OCI-LY7 (cell line): ENCODE results near the gene SPRED2. TPM values are rescaled to one million over a fixed set of nuclear protein-coding genes. Genes with fewer than 3 reads are reported as not detected.

ENCODE experiments used
- BruUV-seq: library from RNA; stranded (reverse); fragments of 400-500 nt; replicated peaks from 2 replicates; lab custom pipeline; 2021; lab: Mats Ljungman, UMichigan
- CTCF ChIA-PET: fragments of 300-600 bp; sonication (Branson Sonifier 250); formaldehyde crosslinking; loops from one replicate; lab custom pipeline; 2022; ENCODE audit warnings: antibody characterized with exemption; ENCODE audit not compliant: unreplicated experiment; lab: Charles Lee
- POLR2A ChIA-PET: fragments of 300-600 bp; sonication (Branson Sonifier 250); formaldehyde crosslinking; loops from one replicate; lab custom pipeline; 2022; ENCODE audit warnings: antibody characterized with exemption; lab: Charles Lee
- DNase-seq: peaks from one replicate; pipeline ENCODE4 v3.0.0-alpha.2; 2015; ENCODE audit warnings: low spot score
- H2AFZ ChIP-seq: fragments of 200-600 bp; sonication (generic), shearing (Covaris generic); 2 replicates; pipeline ENCODE4 v1.6.1; 2014; ENCODE audit warnings: mild to moderate bottlenecking, antibody characterized with exemption, low read length, moderate library complexity
- H3K27ac ChIP-seq: fragments of 200-600 bp; sonication (generic); 2 replicates; pipeline ENCODE4 v1.5.1; 2014; ENCODE audit warnings: mixed run types, low read depth, mild to moderate bottlenecking, moderate library complexity, low read length, inconsistent platforms; ENCODE audit not compliant: poor library complexity, severe bottlenecking
- H3K36me3 ChIP-seq: fragments of 200-600 bp; sonication (generic); 2 replicates; pipeline ENCODE4 v1.6.1; 2014; ENCODE audit warnings: mild to moderate bottlenecking, antibody characterized with exemption, low read length, moderate library complexity, mixed read lengths; ENCODE audit not compliant: insufficient read depth
- H3K4me1 ChIP-seq: fragments of 200-600 bp; sonication (generic); 2 replicates; pipeline ENCODE4 v1.5.1; 2014; ENCODE audit warnings: mild to moderate bottlenecking, low read length; ENCODE audit not compliant: insufficient read depth, poor library complexity, severe bottlenecking
- H3K4me2 ChIP-seq: fragments of 200-600 bp; sonication (generic); 2 replicates; pipeline ENCODE4 v1.6.1; 2014; ENCODE audit warnings: mild to moderate bottlenecking, low read length
- H3K4me3 ChIP-seq: fragments of 200-600 bp; sonication (generic); 2 replicates; pipeline ENCODE4 v1.5.1; 2014; ENCODE audit warnings: mild to moderate bottlenecking, low read depth, low read length; ENCODE audit not compliant: poor library complexity, severe bottlenecking
- H3K79me2 ChIP-seq: fragments of 200-600 bp; sonication (generic); 2 replicates; pipeline ENCODE4 v1.6.1; 2016; ENCODE audit warnings: low read depth, mild to moderate bottlenecking, low read length, moderate library complexity, mixed read lengths; ENCODE audit not compliant: insufficient read depth
- H3K9me2 ChIP-seq: fragments of 200-600 bp; sonication (generic); 2 replicates; pipeline ENCODE4 v1.6.1; 2016; ENCODE audit warnings: mild to moderate bottlenecking, low read length, mixed read lengths; ENCODE audit not compliant: insufficient read depth
- H3K9me3 ChIP-seq: fragments of 200-600 bp; sonication (generic); 2 replicates; pipeline ENCODE4 v1.6.1; 2014; ENCODE audit warnings: mild to moderate bottlenecking, mixed run types, low read length, mixed read lengths
- H4K20me1 ChIP-seq: fragments of 200-600 bp; sonication (generic); 2 replicates; pipeline ENCODE4 v1.6.1; 2014; ENCODE audit warnings: mild to moderate bottlenecking, antibody characterized with exemption, low read length, moderate library complexity, mixed read lengths; ENCODE audit not compliant: insufficient read depth
- CTCF ChIP-seq: fragments of 200-600 bp; sonication (generic); conservative IDR thresholded peaks from 2 replicates; pipeline ENCODE4 v1.5.1; 2014; ENCODE audit warnings: mild to moderate bottlenecking, antibody characterized with exemption, low read length, moderate library complexity, mixed read lengths
- EZH2phosphoT487 ChIP-seq: fragments of 200-600 bp; sonication (generic); IDR thresholded peaks from 2 replicates; pipeline ENCODE4 v1.6.1; 2018; ENCODE audit warnings: low read depth, borderline replicate concordance, mild to moderate bottlenecking, mixed run types, antibody characterized with exemption, low read length, moderate library complexity, mixed read lengths
- intact Hi-C: fragments of 100-400 bp; cut with micrococcal nuclease; formaldehyde crosslinking; loops from one replicate; pipeline ENCODE4 v1.10.0; 2022; ENCODE audit not compliant: unreplicated experiment
- total RNA-seq, 2 experiments: library from RNA; depleted of rRNA in 1 of 2; stranded (reverse); fragments of >200 nt in 1 of 2; shearing (Covaris generic) in 1 of 2; gene quantifications; 2 replicates each; pipeline ENCODE4 v1.2.3, GENCODE V29; 2014 to 2022

SPRED2 gene
- total RNA-seq, 2 experiments from 2014 or later = 8.0 to 49.1 TPM

GRCh38 chr2:65389476-65389875 is 42.9 kb downstream of the SPRED2 start:
- peak overlapping the region; percentile 93 for H3K4me2 ChIP-seq
- DNase-seq = no peak
- ChIA-PET CTCF (interaction anchor here (1.5 kb wide), 1 partner anchor 16 kb away, joined by 4 read pairs; no protein-coding TSS in a partner anchor), POLR2A (interaction anchor here (0.6 to 9.4 kb wide), 11 partner anchors 11 to 129 kb away, joined by 3 to 104 read pairs (median 3); no protein-coding TSS in a partner anchor)
- H3K4me1 ChIP-seq = peaks cover 99% of the 10 kb centered on the region
- H3K9me3 ChIP-seq = no peaks in the 10 kb centered on the region
- H4K20me1 ChIP-seq = no peaks in the 10 kb centered on the region
- no peak for TF ChIP-seq EZH2phosphoT487
- no peak for TF ChIP-seq CTCF
- intact Hi-C loops = no loop called here
- H3K9me2 ChIP-seq = no peaks in the 10 kb centered on the region
- H3K27ac ChIP-seq = peak overlapping the region; percentile 96
- peak overlapping the region; percentile 0; the same call in 1 of the 2 replicates for H2AFZ ChIP-seq
- H3K36me3 ChIP-seq = no peaks in the 10 kb centered on the region
- BruUV-seq = TSS peak; percentile 48
- H3K4me3 ChIP-seq = peak overlapping the region; percentile 60
- H3K79me2 ChIP-seq = peaks cover 80% of the 10 kb centered on the region

GRCh38 chr2:65388596-65389390 is 43.6 kb downstream of the SPRED2 start:
- POLR2A ChIA-PET = interaction anchor here (0.6 to 9.4 kb wide), 15 partner anchors 9 to 645 kb away, joined by 3 to 104 read pairs (median 3); no protein-coding TSS in a partner anchor

More at GRCh38 chr2:65388596-65389390, 43.6 kb downstream of the SPRED2 start:
- no peak for DNase-seq
- Histone ChIP-seq H3K27ac (peak overlapping the region; percentile 96), H3K9me3 (no peaks in the 10 kb centered on the region), H3K36me3 (no peaks in the 10 kb centered on the region), H3K4me3 (peak overlapping the region; percentile 60), H3K4me1 (peaks cover 99% of the 10 kb centered on the region), H2AFZ (peak overlapping the region; percentile 45; the same call in 1 of the 2 replicates), H4K20me1 (no peaks in the 10 kb centered on the region), H3K4me2 (peak overlapping the region; percentile 93), H3K9me2 (no peaks in the 10 kb centered on the region), H3K79me2 (peaks cover 82% of the 10 kb centered on the region)
- no TSS peak for BruUV-seq
- TF ChIP-seq EZH2phosphoT487 = no peak
- no peak for TF ChIP-seq CTCF
- intact Hi-C loops = no loop called here
- CTCF ChIA-PET = interaction anchor here (1.5 kb wide), 1 partner anchor 16 kb away, joined by 4 read pairs; no protein-coding TSS in a partner anchor
